Prostate gland (tissue), 2 donors: ENCODE data around the gene BUD23.

Experiments
- CTCF ChIP-seq, 4 experiments: fragments of 200-600 bp in 2 of 4; fragments of 450-650 bp in 2 of 4; sonication (generic) in 2 of 4; IDR thresholded peaks; 1 replicate in 3 of 4; 2 replicates in 1 of 4; pipeline ENCODE4 v1.5.1; 2016 to 2019; ENCODE audit warnings: antibody characterized with exemption in 4 of 4, mild to moderate bottlenecking in 2 of 4, moderate library complexity in 2 of 4
- POLR2A ChIP-seq: fragments of 450-650 bp; IDR thresholded peaks from one replicate; pipeline ENCODE4 v1.6.1; 2016; ENCODE audit warnings: antibody characterized with exemption, mild to moderate bottlenecking
- POLR2AphosphoS5 ChIP-seq: sonication (generic); formaldehyde crosslinking; IDR thresholded peaks from one replicate; pipeline ENCODE4 v1.6.1; 2017; ENCODE audit warnings: antibody characterized with exemption

DNA sequence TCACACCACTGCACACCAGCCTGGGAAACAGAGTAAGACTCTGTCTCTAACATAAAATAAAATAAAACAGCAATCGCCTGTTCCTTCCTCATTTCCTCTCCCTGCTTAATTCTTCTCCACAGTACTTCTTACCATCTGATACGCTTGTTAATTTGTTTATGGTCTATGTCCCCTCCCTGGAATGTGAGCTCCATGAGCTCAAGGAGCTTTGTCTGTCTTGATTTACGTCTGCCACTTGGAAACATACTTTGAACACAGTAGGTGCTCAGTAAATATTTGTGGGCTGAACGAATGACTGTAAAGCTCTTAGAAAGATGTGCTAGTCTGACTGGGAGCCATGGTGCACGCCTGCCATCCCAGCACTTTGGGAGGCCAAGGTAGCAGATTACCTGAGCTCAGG lies 45.2 kb downstream of the BUD23 start:
- TF ChIP-seq CTCF (IDR thresholded peaks at IDR 0.05) (no peak), POLR2A (no peak), POLR2AphosphoS5 (no peak)
